ENCODE measurements around the gene AFG1L. TPM values are rescaled to one million over a fixed set of nuclear protein-coding genes. Genes with fewer than 3 reads are reported as not detected.
"Not testable (repeated sequence)": the region's sequence is repeated elsewhere in the genome, so short reads cannot be mapped to it uniquely, and the experiment has no call there.

AFG1L gene
- total RNA-seq, 1 experiment from 2014 or later = 7.9 TPM

DNA sequence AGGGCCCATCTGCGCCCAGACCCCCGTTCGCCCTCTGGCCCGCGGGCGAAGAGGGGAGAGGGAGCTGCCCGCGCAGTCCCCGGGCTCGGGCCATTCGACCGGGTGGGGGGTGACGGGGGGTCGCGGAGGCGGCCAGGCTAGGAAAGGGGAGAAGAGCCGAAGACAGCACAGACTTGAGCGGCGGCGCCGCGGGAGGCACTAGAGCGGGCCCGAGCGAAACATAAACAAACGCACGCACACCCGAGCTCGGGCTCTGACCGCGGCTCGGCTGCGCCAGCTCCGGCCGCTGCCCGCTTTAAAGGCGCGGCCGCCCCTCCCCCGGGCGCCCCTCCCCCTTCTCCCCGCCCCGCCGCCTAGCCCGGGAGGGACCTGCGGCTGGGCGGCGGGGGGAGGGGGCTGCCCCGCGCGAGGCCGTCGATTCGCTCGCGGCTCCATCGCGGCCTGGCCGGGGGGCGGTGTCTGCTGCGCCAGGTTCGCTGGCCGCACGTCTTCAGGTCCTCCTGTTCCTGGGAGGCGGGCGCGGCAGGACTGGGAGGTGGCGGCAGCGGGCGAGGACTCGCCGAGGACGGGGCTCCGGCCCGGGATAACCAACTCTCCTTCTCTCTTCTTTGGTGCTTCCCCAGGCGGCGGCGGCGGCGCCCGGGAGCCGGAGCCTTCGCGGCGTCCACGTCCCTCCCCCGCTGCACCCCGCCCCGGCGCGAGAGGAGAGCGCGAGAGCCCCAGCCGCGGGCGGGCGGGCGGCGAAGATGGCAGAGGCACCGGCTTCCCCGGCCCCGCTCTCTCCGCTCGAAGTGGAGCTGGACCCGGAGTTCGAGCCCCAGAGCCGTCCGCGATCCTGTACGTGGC, 265.8 kb downstream of the AFG1L start, which contains the start of gene FOXO3 (continued):
- TF ChIP-seq, protein P1, sequence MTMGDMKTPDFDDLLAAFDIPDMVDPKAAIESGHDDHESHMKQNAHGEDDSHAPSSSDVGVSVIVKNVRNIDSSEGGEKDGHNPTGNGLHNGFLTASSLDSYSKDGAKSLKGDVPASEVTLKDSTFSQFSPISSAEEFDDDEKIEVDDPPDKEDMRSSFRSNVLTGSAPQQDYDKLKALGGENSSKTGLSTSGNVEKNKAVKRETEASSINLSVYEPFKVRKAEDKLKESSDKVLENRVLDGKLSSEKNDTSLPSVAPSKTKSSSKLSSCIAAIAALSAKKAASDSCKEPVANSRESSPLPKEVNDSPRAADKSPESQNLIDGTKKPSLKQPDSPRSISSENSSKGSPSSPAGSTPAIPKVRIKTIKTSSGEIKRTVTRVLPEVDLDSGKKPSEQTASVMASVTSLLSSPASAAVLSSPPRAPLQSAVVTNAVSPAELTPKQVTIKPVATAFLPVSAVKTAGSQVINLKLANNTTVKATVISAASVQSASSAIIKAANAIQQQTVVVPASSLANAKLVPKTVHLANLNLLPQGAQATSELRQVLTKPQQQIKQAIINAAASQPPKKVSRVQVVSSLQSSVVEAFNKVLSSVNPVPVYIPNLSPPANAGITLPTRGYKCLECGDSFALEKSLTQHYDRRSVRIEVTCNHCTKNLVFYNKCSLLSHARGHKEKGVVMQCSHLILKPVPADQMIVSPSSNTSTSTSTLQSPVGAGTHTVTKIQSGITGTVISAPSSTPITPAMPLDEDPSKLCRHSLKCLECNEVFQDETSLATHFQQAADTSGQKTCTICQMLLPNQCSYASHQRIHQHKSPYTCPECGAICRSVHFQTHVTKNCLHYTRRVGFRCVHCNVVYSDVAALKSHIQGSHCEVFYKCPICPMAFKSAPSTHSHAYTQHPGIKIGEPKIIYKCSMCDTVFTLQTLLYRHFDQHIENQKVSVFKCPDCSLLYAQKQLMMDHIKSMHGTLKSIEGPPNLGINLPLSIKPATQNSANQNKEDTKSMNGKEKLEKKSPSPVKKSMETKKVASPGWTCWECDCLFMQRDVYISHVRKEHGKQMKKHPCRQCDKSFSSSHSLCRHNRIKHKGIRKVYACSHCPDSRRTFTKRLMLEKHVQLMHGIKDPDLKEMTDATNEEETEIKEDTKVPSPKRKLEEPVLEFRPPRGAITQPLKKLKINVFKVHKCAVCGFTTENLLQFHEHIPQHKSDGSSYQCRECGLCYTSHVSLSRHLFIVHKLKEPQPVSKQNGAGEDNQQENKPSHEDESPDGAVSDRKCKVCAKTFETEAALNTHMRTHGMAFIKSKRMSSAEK (CRISPR knock-in tag; IDR thresholded peaks at IDR 0.05; ENCODE audit: borderline replicate concordance) = no peak
- TF ChIP-seq, protein P2, sequence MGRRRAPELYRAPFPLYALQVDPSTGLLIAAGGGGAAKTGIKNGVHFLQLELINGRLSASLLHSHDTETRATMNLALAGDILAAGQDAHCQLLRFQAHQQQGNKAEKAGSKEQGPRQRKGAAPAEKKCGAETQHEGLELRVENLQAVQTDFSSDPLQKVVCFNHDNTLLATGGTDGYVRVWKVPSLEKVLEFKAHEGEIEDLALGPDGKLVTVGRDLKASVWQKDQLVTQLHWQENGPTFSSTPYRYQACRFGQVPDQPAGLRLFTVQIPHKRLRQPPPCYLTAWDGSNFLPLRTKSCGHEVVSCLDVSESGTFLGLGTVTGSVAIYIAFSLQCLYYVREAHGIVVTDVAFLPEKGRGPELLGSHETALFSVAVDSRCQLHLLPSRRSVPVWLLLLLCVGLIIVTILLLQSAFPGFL (CRISPR knock-in tag; IDR thresholded peaks at IDR 0.05; ENCODE audit: borderline replicate concordance) = no peak
- TF ChIP-seq MAX (CRISPR knock-in tag; IDR thresholded peaks at IDR 0.05) (peak; percentile 56), GABPB1 (CRISPR knock-in tag; IDR thresholded peaks at IDR 0.05) (peak; percentile 48; the same call in 1 of the 2 replicates), MLX (CRISPR knock-in tag; IDR thresholded peaks at IDR 0.05) (no peak)

- not testable (repeated sequence) for DNase-seq (ENCODE audit: low spot score); H3K36me3 Mint-ChIP-seq; ATAC-seq; H3K9me3 Mint-ChIP-seq; H3K27ac Mint-ChIP-seq
- ChIA-PET CTCF (interaction anchor here (2.6 kb wide), 1 partner anchor 277 kb away, joined by 9 read pairs; no protein-coding TSS in a partner anchor), POLR2A (interaction anchor here (0.7 kb wide), 1 partner anchor 533 kb away, joined by 3 read pairs; no protein-coding TSS in a partner anchor)
- Mint-ChIP-seq H3K27me3 (ENCODE audit: low read depth) (peaks cover 36% of the 10 kb centered on the region), H3K4me1 (peaks cover 44% of the 10 kb centered on the region), H3K4me3 (peak overlapping the region; percentile 85)
Measured at GRCh38 chr6:108561309-108561647, 266.4 kb downstream of the AFG1L start.

DNA sequence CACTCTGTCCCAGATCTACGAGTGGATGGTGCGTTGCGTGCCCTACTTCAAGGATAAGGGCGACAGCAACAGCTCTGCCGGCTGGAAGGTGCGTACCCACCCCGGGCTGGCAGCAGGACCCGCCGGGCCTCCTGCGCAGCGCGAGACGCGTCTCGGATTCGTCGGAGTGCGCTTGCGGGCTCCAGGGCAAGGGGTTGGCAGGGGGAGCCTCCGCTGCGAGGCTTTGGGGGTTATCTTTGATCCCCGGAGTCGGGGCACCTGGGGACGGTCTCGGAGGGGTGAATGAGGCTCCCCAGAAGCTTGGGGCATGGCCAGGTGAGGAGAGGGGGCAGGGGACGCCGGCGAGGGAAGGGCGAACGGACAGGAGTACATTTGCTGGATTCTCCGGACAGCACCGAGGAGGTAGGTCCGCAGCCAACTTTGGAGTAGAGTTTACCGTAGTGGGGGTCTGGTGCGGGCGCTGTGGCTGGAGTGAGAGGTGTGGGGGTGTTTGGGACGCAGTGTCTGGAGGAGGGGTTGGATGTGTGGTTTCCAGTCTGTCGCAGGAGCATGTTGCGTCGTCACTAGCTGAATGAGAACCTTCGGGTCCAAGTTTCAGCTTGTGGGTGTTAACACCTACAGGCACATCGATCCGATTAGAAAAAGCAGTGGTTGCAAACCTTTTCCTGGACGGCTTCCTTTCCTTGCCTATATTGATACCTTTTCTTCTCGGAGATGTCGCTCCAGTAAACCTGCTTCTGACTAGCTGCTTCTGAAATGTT, 267.1 kb downstream of the AFG1L start:
- Mint-ChIP-seq H3K4me3 (peak overlapping the region; percentile 85), H3K36me3 (no peaks in the 10 kb centered on the region), H3K9me3 (no peaks in the 10 kb centered on the region), H3K4me1 (peaks cover 43% of the 10 kb centered on the region), H3K27ac (peak overlapping the region; percentile 84), H3K27me3 (ENCODE audit: low read depth) (peaks cover 30% of the 10 kb centered on the region)
- ATAC-seq = no peak
- ChIA-PET POLR2A (interaction anchor here (0.5 to 1.6 kb wide), 7 partner anchors 9 to 532 kb away, joined by 3 to 5 read pairs (median 3); partner anchors contain the start of gene SESN1), CTCF (interaction anchor here (1.2 to 2.6 kb wide), 2 partner anchors 92 to 277 kb away, joined by 3 to 9 read pairs; no protein-coding TSS in a partner anchor)
- DNase-seq (ENCODE audit: low spot score) = peak; percentile 38
- TF ChIP-seq ZNF423 (CRISPR knock-in tag; IDR thresholded peaks at IDR 0.05) = no peak
- TF ChIP-seq ESRRA (CRISPR knock-in tag; IDR thresholded peaks at IDR 0.05; ENCODE audit: borderline replicate concordance) = no peak
- TF ChIP-seq, protein P3, sequence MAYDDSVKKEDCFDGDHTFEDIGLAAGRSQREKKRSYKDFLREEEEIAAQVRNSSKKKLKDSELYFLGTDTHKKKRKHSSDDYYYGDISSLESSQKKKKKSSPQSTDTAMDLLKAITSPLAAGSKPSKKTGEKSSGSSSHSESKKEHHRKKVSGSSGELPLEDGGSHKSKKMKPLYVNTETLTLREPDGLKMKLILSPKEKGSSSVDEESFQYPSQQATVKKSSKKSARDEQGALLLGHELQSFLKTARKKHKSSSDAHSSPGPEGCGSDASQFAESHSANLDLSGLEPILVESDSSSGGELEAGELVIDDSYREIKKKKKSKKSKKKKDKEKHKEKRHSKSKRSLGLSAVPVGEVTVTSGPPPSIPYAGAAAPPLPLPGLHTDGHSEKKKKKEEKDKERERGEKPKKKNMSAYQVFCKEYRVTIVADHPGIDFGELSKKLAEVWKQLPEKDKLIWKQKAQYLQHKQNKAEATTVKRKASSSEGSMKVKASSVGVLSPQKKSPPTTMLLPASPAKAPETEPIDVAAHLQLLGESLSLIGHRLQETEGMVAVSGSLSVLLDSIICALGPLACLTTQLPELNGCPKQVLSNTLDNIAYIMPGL (CRISPR knock-in tag; IDR thresholded peaks at IDR 0.05) = no peak
- TF ChIP-seq CDX4 (CRISPR knock-in tag; IDR thresholded peaks at IDR 0.05; ENCODE audit: borderline replicate concordance) = no peak
- no peak for TF ChIP-seq ATF6 (CRISPR knock-in tag; IDR thresholded peaks at IDR 0.05)
- no peak for TF ChIP-seq MXD4 (CRISPR knock-in tag; IDR thresholded peaks at IDR 0.05; ENCODE audit: borderline replicate concordance)
- no peak for TF ChIP-seq NR1H2 (CRISPR knock-in tag; IDR thresholded peaks at IDR 0.05)
- TF ChIP-seq SMAD3 (CRISPR knock-in tag; IDR thresholded peaks at IDR 0.05; ENCODE audit: borderline replicate concordance) = no peak
- TF ChIP-seq CBFB (CRISPR knock-in tag; IDR thresholded peaks at IDR 0.05; ENCODE audit: low read depth) = no peak
- no peak for TF ChIP-seq STAT6 (CRISPR knock-in tag; conservative IDR thresholded peaks at IDR 0.05; ENCODE audit: low read depth)
